Measurements from ENCODE around the gene HS3ST3A1.
"Not testable (repeated sequence)": the region's sequence is repeated elsewhere in the genome, so short reads cannot be mapped to it uniquely, and the experiment has no call there.

HS3ST3A1 gene

DNA sequence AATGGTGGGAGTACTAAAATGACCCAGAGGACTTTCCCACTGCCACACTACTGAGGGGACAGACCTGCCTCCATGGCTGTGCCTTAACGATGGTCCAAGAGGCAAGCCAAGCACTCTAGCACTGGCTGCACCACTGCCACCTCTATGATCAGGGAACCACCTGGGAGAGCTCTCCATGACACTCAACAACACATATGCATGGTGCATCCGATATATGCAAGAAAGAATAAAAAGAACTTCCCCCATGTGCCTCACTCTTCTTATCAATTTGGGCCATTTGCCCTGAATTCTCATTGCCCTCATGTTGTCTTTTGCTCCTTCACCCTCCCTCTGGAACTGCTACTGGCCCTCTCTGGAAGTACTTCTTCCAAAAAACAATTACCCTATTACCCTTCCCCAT is 99.5 kb downstream of the HS3ST3A1 start:
- H3K4me2 ChIP-seq (ENCODE audit: low read length) = no peak overlapping the region
- TF ChIP-seq, protein P1, sequence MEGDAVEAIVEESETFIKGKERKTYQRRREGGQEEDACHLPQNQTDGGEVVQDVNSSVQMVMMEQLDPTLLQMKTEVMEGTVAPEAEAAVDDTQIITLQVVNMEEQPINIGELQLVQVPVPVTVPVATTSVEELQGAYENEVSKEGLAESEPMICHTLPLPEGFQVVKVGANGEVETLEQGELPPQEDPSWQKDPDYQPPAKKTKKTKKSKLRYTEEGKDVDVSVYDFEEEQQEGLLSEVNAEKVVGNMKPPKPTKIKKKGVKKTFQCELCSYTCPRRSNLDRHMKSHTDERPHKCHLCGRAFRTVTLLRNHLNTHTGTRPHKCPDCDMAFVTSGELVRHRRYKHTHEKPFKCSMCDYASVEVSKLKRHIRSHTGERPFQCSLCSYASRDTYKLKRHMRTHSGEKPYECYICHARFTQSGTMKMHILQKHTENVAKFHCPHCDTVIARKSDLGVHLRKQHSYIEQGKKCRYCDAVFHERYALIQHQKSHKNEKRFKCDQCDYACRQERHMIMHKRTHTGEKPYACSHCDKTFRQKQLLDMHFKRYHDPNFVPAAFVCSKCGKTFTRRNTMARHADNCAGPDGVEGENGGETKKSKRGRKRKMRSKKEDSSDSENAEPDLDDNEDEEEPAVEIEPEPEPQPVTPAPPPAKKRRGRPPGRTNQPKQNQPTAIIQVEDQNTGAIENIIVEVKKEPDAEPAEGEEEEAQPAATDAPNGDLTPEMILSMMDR (IDR thresholded peaks at IDR 0.05; ENCODE audit: low read length) = no peak
- no peak for TF ChIP-seq EZH2 (IDR thresholded peaks at IDR 0.05; ENCODE audit: borderline replicate concordance, low read length)
- H3F3A ChIP-seq (ENCODE audit: insufficient read depth, low read length) = no peaks in the 10 kb centered on the region
- H4K20me1 ChIP-seq (ENCODE audit: insufficient read depth, low read length) = no peaks in the 10 kb centered on the region
- H2AFZ ChIP-seq (ENCODE audit: low read length) = no peak overlapping the region
- no peak overlapping the region for H3K27ac ChIP-seq (ENCODE audit: low read depth, low read length, poor library complexity, severe bottlenecking)
- no peaks in the 10 kb centered on the region for H3K36me3 ChIP-seq (ENCODE audit: insufficient read depth, low read length)
- no peaks in the 10 kb centered on the region for H3K4me1 ChIP-seq (ENCODE audit: insufficient read depth, low read length, severe bottlenecking)
- no peaks in the 10 kb centered on the region for H3K9me2 ChIP-seq (ENCODE audit: low read depth, low read length)
- no peak overlapping the region for H3K4me3 ChIP-seq (ENCODE audit: low read depth, low read length, poor library complexity, severe bottlenecking)
- H3K9ac ChIP-seq (ENCODE audit: low read length) = no peak overlapping the region
- H3K27me3 ChIP-seq (ENCODE audit: insufficient read depth, low read length) = no peaks in the 10 kb centered on the region
- no peaks in the 10 kb centered on the region for H3K9me3 ChIP-seq (ENCODE audit: low read length)
- H3K79me2 ChIP-seq (ENCODE audit: insufficient read depth, low read length) = no peaks in the 10 kb centered on the region

DNA sequence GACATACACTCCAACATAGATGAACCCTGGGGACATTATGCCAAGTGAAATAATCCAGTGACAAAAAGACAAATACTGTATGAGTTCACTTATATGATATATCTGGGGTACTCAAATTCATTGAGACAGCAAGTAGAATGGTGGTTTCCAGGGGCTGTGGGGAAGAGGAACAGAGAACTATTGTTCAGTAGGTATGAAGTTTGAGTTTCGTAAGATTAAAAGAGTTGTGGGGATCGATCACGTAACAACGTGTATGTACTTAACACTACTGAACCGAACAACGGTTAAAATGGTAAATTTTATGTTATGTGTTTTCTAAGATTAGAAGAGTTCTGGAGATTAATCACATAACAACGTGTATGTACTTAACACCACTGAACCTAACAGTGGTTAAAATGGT is 100.8 kb downstream of the HS3ST3A1 start:
- H3K4me3 ChIP-seq (ENCODE audit: low read depth, low read length, poor library complexity, severe bottlenecking) = no peak overlapping the region
- H4K20me1 ChIP-seq (ENCODE audit: insufficient read depth, low read length) = no peaks in the 10 kb centered on the region
- no peak overlapping the region for H2AFZ ChIP-seq (ENCODE audit: low read length)
- no peaks in the 10 kb centered on the region for H3K27me3 ChIP-seq (ENCODE audit: insufficient read depth, low read length)
- H3K27ac ChIP-seq (ENCODE audit: low read depth, low read length, poor library complexity, severe bottlenecking) = no peak overlapping the region
- no peaks in the 10 kb centered on the region for H3F3A ChIP-seq (ENCODE audit: insufficient read depth, low read length)
- no peaks in the 10 kb centered on the region for H3K4me1 ChIP-seq (ENCODE audit: insufficient read depth, low read length, severe bottlenecking)
- H3K9ac ChIP-seq (ENCODE audit: low read length) = no peak overlapping the region
- no peaks in the 10 kb centered on the region for H3K36me3 ChIP-seq (ENCODE audit: insufficient read depth, low read length)
- no peaks in the 10 kb centered on the region for H3K79me2 ChIP-seq (ENCODE audit: insufficient read depth, low read length)
- no peaks in the 10 kb centered on the region for H3K9me3 ChIP-seq (ENCODE audit: low read length)
- no peak overlapping the region for H3K4me2 ChIP-seq (ENCODE audit: low read length)
- no peaks in the 10 kb centered on the region for H3K9me2 ChIP-seq (ENCODE audit: low read depth, low read length)
- TF ChIP-seq EZH2 (IDR thresholded peaks at IDR 0.05; ENCODE audit: borderline replicate concordance, low read length) = no peak
- TF ChIP-seq, protein P1 (IDR thresholded peaks at IDR 0.05; ENCODE audit: low read length) = no peak

DNA sequence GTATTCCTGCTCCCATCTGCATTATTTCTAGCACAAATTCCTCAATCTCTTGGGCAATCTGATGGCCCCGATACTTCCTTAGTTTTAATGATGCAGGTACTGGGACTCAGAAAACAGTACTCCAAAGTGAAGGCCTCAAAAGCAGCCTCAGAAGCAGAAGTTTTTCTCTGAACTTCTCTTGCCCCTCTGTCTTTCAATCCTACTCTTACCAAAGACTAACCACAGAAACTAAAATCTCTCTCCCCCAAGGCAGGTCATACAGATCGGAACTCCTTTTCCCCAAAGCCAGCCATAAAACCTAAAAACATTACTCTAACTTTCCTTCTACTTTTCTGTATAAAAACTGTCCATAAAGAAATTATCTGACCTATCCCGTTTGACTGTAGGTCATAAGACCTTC is 103.5 kb downstream of the HS3ST3A1 start:
- H3K36me3 ChIP-seq (ENCODE audit: insufficient read depth, low read length) = no peaks in the 10 kb centered on the region
- no peak overlapping the region for H2AFZ ChIP-seq (ENCODE audit: low read length)
- no peaks in the 10 kb centered on the region for H3K4me1 ChIP-seq (ENCODE audit: insufficient read depth, low read length, severe bottlenecking)
- no peaks in the 10 kb centered on the region for H3K9me3 ChIP-seq (ENCODE audit: low read length)
- no peaks in the 10 kb centered on the region for H3K9me2 ChIP-seq (ENCODE audit: low read depth, low read length)
- H3K9ac ChIP-seq (ENCODE audit: low read length) = no peak overlapping the region
- no peaks in the 10 kb centered on the region for H4K20me1 ChIP-seq (ENCODE audit: insufficient read depth, low read length)
- no peak overlapping the region for H3K4me3 ChIP-seq (ENCODE audit: low read depth, low read length, poor library complexity, severe bottlenecking)
- no peak overlapping the region for H3K4me2 ChIP-seq (ENCODE audit: low read length)
- no peaks in the 10 kb centered on the region for H3F3A ChIP-seq (ENCODE audit: insufficient read depth, low read length)
- H3K27me3 ChIP-seq (ENCODE audit: insufficient read depth, low read length) = no peaks in the 10 kb centered on the region
- no peak overlapping the region for H3K27ac ChIP-seq (ENCODE audit: low read depth, low read length, poor library complexity, severe bottlenecking)
- TF ChIP-seq, protein P1 (IDR thresholded peaks at IDR 0.05; ENCODE audit: low read length) = no peak
- no peak for TF ChIP-seq EZH2 (IDR thresholded peaks at IDR 0.05; ENCODE audit: borderline replicate concordance, low read length)
- no peaks in the 10 kb centered on the region for H3K79me2 ChIP-seq (ENCODE audit: insufficient read depth, low read length)

DNA sequence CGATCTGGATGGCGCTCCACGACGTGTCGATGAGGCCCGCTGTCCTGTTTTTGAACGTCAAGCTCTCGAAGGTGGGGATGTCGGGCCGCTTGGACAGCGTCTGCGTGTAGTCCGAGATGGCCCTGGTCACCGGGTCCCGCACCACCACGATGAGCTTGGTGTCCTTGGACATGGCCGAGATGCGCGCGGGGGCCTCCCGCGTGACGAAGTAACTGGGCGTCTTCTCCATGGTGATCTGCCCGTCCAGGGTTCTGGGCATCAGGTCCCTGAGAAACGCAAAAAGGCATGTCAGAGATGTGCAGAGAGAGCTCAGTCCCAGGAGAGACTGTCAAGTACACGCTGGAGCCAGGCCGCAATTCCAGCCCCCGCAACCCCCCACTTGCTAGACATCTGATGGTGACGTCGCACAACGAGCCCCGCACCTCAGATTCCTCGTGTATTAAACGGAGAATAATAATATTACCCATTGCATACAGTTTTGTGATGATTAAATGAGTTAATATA is 105.1 kb downstream of the HS3ST3A1 start:
- H3K79me2 ChIP-seq (ENCODE audit: insufficient read depth, low read length); H3F3A ChIP-seq (ENCODE audit: insufficient read depth, low read length); H3K36me3 ChIP-seq (ENCODE audit: insufficient read depth, low read length); H3K4me3 ChIP-seq (ENCODE audit: low read depth, low read length, poor library complexity, severe bottlenecking); H3K9me2 ChIP-seq (ENCODE audit: low read depth, low read length); H3K4me1 ChIP-seq (ENCODE audit: insufficient read depth, low read length, severe bottlenecking); H3K9ac ChIP-seq (ENCODE audit: low read length); H2AFZ ChIP-seq (ENCODE audit: low read length); H3K9me3 ChIP-seq (ENCODE audit: low read length); H3K4me2 ChIP-seq (ENCODE audit: low read length); H3K27ac ChIP-seq (ENCODE audit: low read depth, low read length, poor library complexity, severe bottlenecking); H3K27me3 ChIP-seq (ENCODE audit: insufficient read depth, low read length); H4K20me1 ChIP-seq (ENCODE audit: insufficient read depth, low read length): not testable (repeated sequence)
